ENCODE data around the gene INPP4B.

DNA sequence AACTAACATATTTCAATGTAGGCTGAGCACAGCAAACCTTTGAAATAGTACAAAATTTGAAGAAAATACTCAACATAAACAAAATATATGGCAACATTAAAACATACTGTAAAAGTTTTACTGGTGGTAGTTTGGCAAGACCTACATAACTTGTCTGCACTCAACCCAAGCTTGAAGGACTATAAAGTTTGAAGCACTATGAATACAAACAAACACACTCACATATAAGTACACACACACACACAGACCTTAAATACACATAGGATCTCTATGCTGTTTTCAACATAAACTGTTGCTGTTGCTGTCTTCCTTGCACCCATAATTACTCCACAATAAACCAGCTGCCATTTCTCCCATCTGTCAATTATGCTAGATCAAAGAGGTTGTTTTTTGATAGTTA is 620.1 kb downstream of the INPP4B start:
- TF ChIP-seq, protein P1, sequence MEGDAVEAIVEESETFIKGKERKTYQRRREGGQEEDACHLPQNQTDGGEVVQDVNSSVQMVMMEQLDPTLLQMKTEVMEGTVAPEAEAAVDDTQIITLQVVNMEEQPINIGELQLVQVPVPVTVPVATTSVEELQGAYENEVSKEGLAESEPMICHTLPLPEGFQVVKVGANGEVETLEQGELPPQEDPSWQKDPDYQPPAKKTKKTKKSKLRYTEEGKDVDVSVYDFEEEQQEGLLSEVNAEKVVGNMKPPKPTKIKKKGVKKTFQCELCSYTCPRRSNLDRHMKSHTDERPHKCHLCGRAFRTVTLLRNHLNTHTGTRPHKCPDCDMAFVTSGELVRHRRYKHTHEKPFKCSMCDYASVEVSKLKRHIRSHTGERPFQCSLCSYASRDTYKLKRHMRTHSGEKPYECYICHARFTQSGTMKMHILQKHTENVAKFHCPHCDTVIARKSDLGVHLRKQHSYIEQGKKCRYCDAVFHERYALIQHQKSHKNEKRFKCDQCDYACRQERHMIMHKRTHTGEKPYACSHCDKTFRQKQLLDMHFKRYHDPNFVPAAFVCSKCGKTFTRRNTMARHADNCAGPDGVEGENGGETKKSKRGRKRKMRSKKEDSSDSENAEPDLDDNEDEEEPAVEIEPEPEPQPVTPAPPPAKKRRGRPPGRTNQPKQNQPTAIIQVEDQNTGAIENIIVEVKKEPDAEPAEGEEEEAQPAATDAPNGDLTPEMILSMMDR (IDR thresholded peaks at IDR 0.05; ENCODE audit: low read depth, low read length): no peak
- no peak for TF ChIP-seq MYC (IDR thresholded peaks at IDR 0.05; ENCODE audit: low read depth, low read length)
- TF ChIP-seq POLR2A (IDR thresholded peaks at IDR 0.05; ENCODE audit: extremely low read depth, insufficient read length): no peak
- TF ChIP-seq, protein P2, sequence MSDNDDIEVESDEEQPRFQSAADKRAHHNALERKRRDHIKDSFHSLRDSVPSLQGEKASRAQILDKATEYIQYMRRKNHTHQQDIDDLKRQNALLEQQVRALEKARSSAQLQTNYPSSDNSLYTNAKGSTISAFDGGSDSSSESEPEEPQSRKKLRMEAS (IDR thresholded peaks at IDR 0.05; ENCODE audit: low read depth, low read length): no peak

All from NB4 (cell line).